Astrocyte of the hippocampus (primary cell): ENCODE data around the gene GAS7.
A peak's percentile ranks its signal among the peaks of the same experiment; 100 is the strongest.

Experiments used
- DNase-seq: peaks from one replicate; pipeline ENCODE4 v3.0.0; 2011; ENCODE audit warnings: low read depth, low spot score

The GAS7 gene

GRCh38 chr17:9982159-9982558 is 216.2 kb downstream of the GAS7 start:
- DNase-seq = no peak

GRCh38 chr17:9981344-9981915 is 217.0 kb downstream of the GAS7 start:
- DNase-seq = no peak

- DNase-seq = no peak
These were observed 218.9 kb downstream of the GAS7 start for GRCh38 chr17:9979463-9979995.

- DNase-seq = no peak
These were observed 221.2 kb downstream of the GAS7 start for GRCh38 chr17:9977180-9977575.

- DNase-seq = no peak
These were observed 221.9 kb downstream of the GAS7 start for GRCh38 chr17:9976283-9977179.

- no peak for DNase-seq
These were observed 223.7 kb downstream of the GAS7 start for GRCh38 chr17:9974448-9975381.

GRCh38 chr17:9973669-9974447 is 224.5 kb downstream of the GAS7 start:
- peak; percentile 72 for DNase-seq

GRCh38 chr17:9971991-9972390 is 226.4 kb downstream of the GAS7 start:
- peak; percentile 72 for DNase-seq

- no peak for DNase-seq
These were observed 229.0 kb downstream of the GAS7 start for GRCh38 chr17:9969301-9969935.

- DNase-seq = peak; percentile 15
These were observed 229.5 kb downstream of the GAS7 start for GRCh38 chr17:9968881-9969280.

- no peak for DNase-seq
These were observed 230.4 kb downstream of the GAS7 start for GRCh38 chr17:9968008-9968407.

GRCh38 chr17:9959377-9959981 is 238.9 kb downstream of the GAS7 start:
- DNase-seq = peak; percentile 73

GRCh38 chr17:9958586-9959281 is 239.7 kb downstream of the GAS7 start:
- no peak for DNase-seq

- DNase-seq = no peak
These were observed 241.2 kb downstream of the GAS7 start for GRCh38 chr17:9957244-9957643.

- no peak for DNase-seq
These were observed 241.8 kb downstream of the GAS7 start for GRCh38 chr17:9956474-9957131.

GRCh38 chr17:9953492-9953891 is 244.9 kb downstream of the GAS7 start:
- DNase-seq = no peak

GRCh38 chr17:9951803-9952202 is 246.6 kb downstream of the GAS7 start:
- no peak for DNase-seq

GRCh38 chr17:9948928-9949327 is 249.5 kb downstream of the GAS7 start:
- no peak for DNase-seq

- no peak for DNase-seq
These were observed 253.7 kb downstream of the GAS7 start for GRCh38 chr17:9944704-9945103.
